HepG2 (cell line): ENCODE data around the gene CD151. TPM values are rescaled to one million over a fixed set of nuclear protein-coding genes. Genes with fewer than 3 reads are reported as not detected.

Experiments used
- ATAC-seq: fragments of 200-7000 bp; cut with Tn5 transposase; 3 replicates; pipeline ENCODE4 v1.9.1; 2020; ENCODE audit warnings: mild to moderate bottlenecking, moderate library complexity
- BruUV-seq: library from RNA; stranded (reverse); fragments of 400-500 nt; replicated peaks from 2 replicates; lab custom pipeline; 2021; lab: Mats Ljungman, UMichigan
- CTCF ChIA-PET: fragments of 300-600 bp; formaldehyde crosslinking; extraction: SDS; loops from one replicate; lab custom pipeline; 2021; ENCODE audit warnings: low total read pairs, inconsistent platforms, low intra/inter-chr PET ratio; lab: Yijun Ruan, JAX
- POLR2A ChIA-PET: fragments of 350-600 bp; sonication (Branson Sonifier 250); formaldehyde crosslinking; loops from one replicate; lab custom pipeline; 2020; ENCODE audit warnings: antibody characterized with exemption, inconsistent platforms; lab: Yijun Ruan, JAX
- DNase-seq: peaks from one replicate; pipeline ENCODE4 v3.0.0-alpha.2; 2015; ENCODE audit warnings: low spot score
- FAIRE-seq: peaks from 3 replicates; lab custom pipeline; 2011; peaks lifted over from hg19 to GRCh38; lab: Jason Lieb, UNC
- H2AFZ ChIP-seq: one replicate; pipeline ENCODE4 v1.6.1; 2011; ENCODE audit warnings: low read length, inconsistent platforms
- H3K27ac ChIP-seq: fragments of 300-600 bp; 3 replicates; pipeline ENCODE4 v1.8.0; 2011; ENCODE audit warnings: mixed run types, mild to moderate bottlenecking, mixed read lengths, low read length, inconsistent platforms; ENCODE audit not compliant: insufficient read depth; ENCODE audit errors: extremely low read length
- H3K27me3 ChIP-seq, 2 experiments: fragments of 200-600 bp in 1 of 2; 2 replicates in 1 of 2; 3 replicates in 1 of 2; pipeline versions ENCODE4 v1.6.0 to v1.8.0; 2011; ENCODE audit warnings: low read length in 2 of 2, mild to moderate bottlenecking in 2 of 2, moderate library complexity in 2 of 2, inconsistent platforms in 1 of 2; ENCODE audit not compliant: insufficient read depth in 2 of 2, control insufficient read depth in 1 of 2
- H3K36me3 ChIP-seq, 2 experiments: fragments of 200-600 bp in 1 of 2; replicated peaks in 1 of 2; 2 replicates in 1 of 2; 3 replicates in 1 of 2; pipeline versions ENCODE4 v1.5.1 to v1.8.0; 2011; ENCODE audit warnings: low read length in 2 of 2, inconsistent platforms in 1 of 2; ENCODE audit not compliant: insufficient read depth in 2 of 2, control insufficient read depth in 1 of 2
- H3K4me1 ChIP-seq: 2 replicates; pipeline ENCODE4 v1.5.1; 2012; ENCODE audit warnings: low read length, inconsistent platforms; ENCODE audit not compliant: insufficient read depth
- H3K4me2 ChIP-seq: 2 replicates; pipeline ENCODE4 v1.6.0; 2011; ENCODE audit warnings: low read depth, low read length, inconsistent platforms
- H3K4me3 ChIP-seq, 3 experiments: fragments of 200-600 bp in 1 of 3; sonication (generic), shearing (Covaris generic) in 1 of 3; replicated peaks in 1 of 3; 2 replicates each; pipeline ENCODE4 v1.5.1; 2011 to 2016; ENCODE audit warnings: low read length in 3 of 3, inconsistent platforms in 2 of 3, low read depth in 2 of 3, mild to moderate bottlenecking in 2 of 3, control low read depth in 1 of 3, mixed read lengths in 1 of 3; ENCODE audit not compliant: insufficient read depth in 1 of 3
- H3K79me2 ChIP-seq: one replicate; pipeline ENCODE4 v1.6.1; 2011; ENCODE audit warnings: low read length, inconsistent platforms; ENCODE audit not compliant: insufficient read depth
- H3K9ac ChIP-seq: 2 replicates; pipeline ENCODE4 v1.6.0; 2011; ENCODE audit warnings: mild to moderate bottlenecking, low read depth, low read length, inconsistent platforms; ENCODE audit not compliant: insufficient read depth
- H3K9me3 ChIP-seq: 2 replicates; pipeline ENCODE4 v1.5.1; 2012; ENCODE audit warnings: mild to moderate bottlenecking, low read length
- H4K20me1 ChIP-seq: 2 replicates; pipeline ENCODE4 v1.6.0; 2011; ENCODE audit warnings: inconsistent platforms, mild to moderate bottlenecking, low read length, moderate library complexity; ENCODE audit not compliant: insufficient read depth
- AGO2 ChIP-seq: fragments of 200-400 bp; formaldehyde crosslinking; optimal IDR thresholded peaks from 2 replicates; pipeline ENCODE3; 2017; ENCODE audit warnings: mild to moderate bottlenecking, low read depth, low read length, moderate library complexity
- ARNT ChIP-seq: fragments of 450-650 bp; IDR thresholded peaks from 2 replicates; pipeline ENCODE4 v1.6.1; 2017
- ATF7-NPFF ChIP-seq: sonication (generic); formaldehyde crosslinking; IDR thresholded peaks from 2 replicates; pipeline ENCODE4 v1.8.1; 2023; ENCODE audit warnings: mild to moderate bottlenecking, low read depth, missing genetic modification reagents, moderate library complexity
- CREB1 ChIP-seq, 2 experiments: fragments of 450-650 bp in 1 of 2; IDR thresholded peaks; 2 replicates each; pipeline ENCODE4 v1.6.1; 2016 to 2017; ENCODE audit warnings: control low read depth in 1 of 2, mild to moderate bottlenecking in 1 of 2, missing compliant biosample characterization in 1 of 2, missing genetic modification characterization in 1 of 2
- GZF1 ChIP-seq: sonication (generic); formaldehyde crosslinking; IDR thresholded peaks from 2 replicates; pipeline ENCODE4 v1.5.1; 2020; ENCODE audit warnings: mild to moderate bottlenecking, missing genetic modification reagents
- IKZF1 ChIP-seq: fragments of 450-650 bp; IDR thresholded peaks from 2 replicates; pipeline ENCODE4 v1.7.1; 2016
- IKZF4 ChIP-seq: sonication (generic); formaldehyde crosslinking; IDR thresholded peaks from 2 replicates; pipeline ENCODE4 v1.5.1; 2020; ENCODE audit warnings: borderline replicate concordance, mild to moderate bottlenecking, low read depth, missing genetic modification reagents; ENCODE audit errors: not compliant biosample characterization
- JUN ChIP-seq: sonication (generic); formaldehyde crosslinking; IDR thresholded peaks from 2 replicates; pipeline ENCODE4 v1.4.0; 2020; ENCODE audit warnings: mild to moderate bottlenecking, missing genetic modification reagents
- JUNB ChIP-seq: sonication (generic); formaldehyde crosslinking; IDR thresholded peaks from 2 replicates; pipeline ENCODE4 v1.8.0; 2022; ENCODE audit warnings: missing genetic modification reagents, mild to moderate bottlenecking, borderline replicate concordance
- KAT7 ChIP-seq: IDR thresholded peaks from 2 replicates; pipeline ENCODE4 v1.6.1; 2018; ENCODE audit warnings: borderline replicate concordance, missing compliant biosample characterization
- KDM5A ChIP-seq: fragments of 200-600 bp; sonication (generic); IDR thresholded peaks from 2 replicates; pipeline ENCODE4 v1.7.0; 2018; ENCODE audit warnings: antibody characterized with exemption, mild to moderate bottlenecking, low read length, borderline replicate concordance
- MAFG ChIP-seq: sonication (generic); formaldehyde crosslinking; IDR thresholded peaks from 2 replicates; pipeline ENCODE4 v1.5.1; 2020; ENCODE audit warnings: mild to moderate bottlenecking, missing genetic modification reagents
- NCOR1 ChIP-seq: fragments of 200-600 bp; sonication (generic); IDR thresholded peaks from 2 replicates; pipeline ENCODE4 v1.7.0; 2017; ENCODE audit warnings: antibody characterized with exemption, low read length, borderline replicate concordance
- NFATC3 ChIP-seq: sonication (generic); formaldehyde crosslinking; IDR thresholded peaks from 2 replicates; pipeline ENCODE4 v1.5.1; 2020; ENCODE audit warnings: mild to moderate bottlenecking, missing genetic modification reagents
- POLR2A ChIP-seq, 2 experiments: IDR thresholded peaks; 2 replicates each; pipeline ENCODE4 v1.6.1; 2011; ENCODE audit warnings: low read depth in 2 of 2, low read length in 2 of 2, mild to moderate bottlenecking in 1 of 2, moderate library complexity in 1 of 2; ENCODE audit not compliant: insufficient read depth in 1 of 2
- PRMT3 ChIP-seq: sonication (generic); formaldehyde crosslinking; IDR thresholded peaks from 2 replicates; pipeline ENCODE4 v1.8.1; 2022; ENCODE audit warnings: low read depth, mild to moderate bottlenecking, moderate library complexity, missing genetic modification reagents, borderline replicate concordance
- PTBP1 ChIP-seq: fragments of 200-400 bp; formaldehyde crosslinking; IDR thresholded peaks from 2 replicates; pipeline ENCODE4 v1.6.1; 2018; ENCODE audit warnings: low read length, low read depth; ENCODE audit not compliant: poor library complexity, severe bottlenecking
- SMAD9 ChIP-seq: sonication (generic); formaldehyde crosslinking; IDR thresholded peaks from 2 replicates; pipeline ENCODE4 v1.5.1; 2020; ENCODE audit warnings: mild to moderate bottlenecking, missing genetic modification reagents
- SPEN ChIP-seq: sonication (generic); formaldehyde crosslinking; IDR thresholded peaks from 2 replicates; pipeline ENCODE4 v1.5.1; 2020; ENCODE audit warnings: low read depth, mild to moderate bottlenecking, missing genetic modification reagents
- ZBTB1 ChIP-seq: sonication (generic); formaldehyde crosslinking; IDR thresholded peaks from 2 replicates; pipeline ENCODE4 v1.4.0; 2020; ENCODE audit warnings: missing genetic modification reagents, borderline replicate concordance
- ZFP90 ChIP-seq: sonication (generic); formaldehyde crosslinking; IDR thresholded peaks from 2 replicates; pipeline ENCODE4 v1.8.0; 2022; ENCODE audit warnings: missing genetic modification reagents, mild to moderate bottlenecking, inconsistent platforms, borderline replicate concordance
- ZMYM4 ChIP-seq: sonication (generic); formaldehyde crosslinking; IDR thresholded peaks from 2 replicates; pipeline ENCODE4 v1.8.1; 2023; ENCODE audit warnings: mild to moderate bottlenecking, missing genetic modification reagents
- ZNF296 ChIP-seq: sonication (generic); formaldehyde crosslinking; conservative IDR thresholded peaks from 2 replicates; pipeline ENCODE4 v1.5.0; 2020; ENCODE audit warnings: mild to moderate bottlenecking, missing genetic modification reagents
- ZNF432 ChIP-seq: sonication (generic); formaldehyde crosslinking; IDR thresholded peaks from 2 replicates; pipeline ENCODE4 v1.5.0; 2020; ENCODE audit warnings: missing genetic modification reagents, mild to moderate bottlenecking, borderline replicate concordance
- ZNF543 ChIP-seq: sonication (generic); formaldehyde crosslinking; IDR thresholded peaks from 2 replicates; pipeline ENCODE4 v1.4.0; 2020; ENCODE audit warnings: mild to moderate bottlenecking, missing genetic modification reagents
- ZNF629 ChIP-seq: sonication (generic); formaldehyde crosslinking; conservative IDR thresholded peaks from 2 replicates; pipeline ENCODE4 v1.5.0; 2020; ENCODE audit warnings: missing genetic modification reagents
- WGBS: methylation state at CpG from one replicate; pipeline ENCODE4 v1.1.6; 2017; ENCODE audit warnings: low lambda C conversion rate; 5-methylcytosine and 5-hydroxymethylcytosine counted together
- in situ Hi-C: cut with HindIII; loops from 2 replicates; pipeline ENCODE4 v1.10.0; 2017; ENCODE audit warnings: low pct_unique_long_range_greater_than_20kb; ENCODE audit not compliant: extremely low pct_ligation_motif_present
- intact Hi-C: fragments of 100-400 bp; cut with micrococcal nuclease; formaldehyde crosslinking; loops from one replicate; pipeline ENCODE4 v1.10.0; 2022; ENCODE audit not compliant: unreplicated experiment
- polyA plus RNA-seq, 8 experiments: library from polyadenylated mRNA; depleted of rRNA in 3 of 8; stranded (reverse) in 7 of 8; unstranded in 1 of 8; fragments of >200 nt; fragmentation: Illumina TruSeq in 4 of 8; extraction: Trizol in 4 of 8; gene quantifications; 2 replicates each; pipeline versions ENCODE4 v1.2.1 to v1.2.3, GENCODE V29; 2011 to 2016; ENCODE audit warnings: low read depth in 4 of 8, missing spikeins in 1 of 8, mixed read lengths in 1 of 8; ENCODE audit not compliant: insufficient read depth in 1 of 8
- total RNA-seq, 5 experiments: library from RNA; depleted of rRNA; stranded (reverse); fragments of >200 nt; fragmentation: Illumina TruSeq; extraction: Trizol; gene quantifications; 2 replicates each; pipeline ENCODE4 v1.2.3, GENCODE V29; 2016; ENCODE audit warnings: low read depth in 1 of 5
- TF ChIP-seq, protein P1 (sequence below): sonication (generic); formaldehyde crosslinking; IDR thresholded peaks from 2 replicates; pipeline ENCODE4 v1.4.0; 2020; ENCODE audit warnings: low read depth, mild to moderate bottlenecking, missing genetic modification reagents

CD151 gene
- total and polyA plus RNA-seq, 2 of the 13 experiments (the other 11 are each of a cell fraction or from before 2014, with no cell fraction given): 125 to 197 TPM

DNA sequence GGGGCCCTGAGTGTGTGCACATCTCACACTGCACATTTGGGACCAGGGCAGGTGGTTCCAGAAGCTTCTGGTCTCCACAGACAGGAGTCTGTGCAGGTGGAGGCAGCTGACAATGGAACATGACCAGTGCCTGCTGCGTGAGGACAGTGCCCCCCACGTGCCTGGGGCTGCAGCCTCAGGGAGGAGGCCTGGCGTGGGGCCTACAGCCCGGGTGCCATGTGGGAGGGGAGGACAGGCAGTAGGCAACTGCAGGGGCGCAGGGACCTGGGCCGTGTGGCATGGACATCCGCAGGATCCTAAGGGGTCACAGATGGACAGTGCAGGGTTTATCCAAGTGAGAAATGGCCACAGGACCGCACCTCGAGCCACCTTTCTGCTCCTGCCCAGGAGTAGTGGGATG lies 38.7 kb downstream of the CD151 start:
- intact Hi-C loops: no loop called here
- POLR2A ChIA-PET: no interaction called here

DNA sequence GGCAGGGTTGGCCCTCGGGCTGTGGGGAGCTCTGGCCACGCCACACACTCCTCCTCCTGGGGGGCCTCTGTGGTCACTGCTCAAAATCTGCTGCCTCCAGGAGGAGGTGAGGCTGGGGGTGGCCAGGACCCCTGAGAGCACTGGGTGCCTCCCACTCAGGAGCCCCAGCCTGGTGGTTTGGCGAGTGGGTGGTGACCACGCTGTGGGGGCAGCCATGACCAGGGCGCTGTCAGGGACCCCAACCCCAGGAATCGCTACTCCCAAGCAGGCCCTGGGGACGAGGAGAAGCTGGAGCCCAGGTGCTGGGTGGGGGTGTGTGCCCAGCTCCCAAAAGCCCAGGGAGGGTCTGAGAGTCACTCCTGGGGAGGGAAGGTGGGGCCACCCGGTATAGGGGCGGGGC lies 40.0 kb downstream of the CD151 start:
- H3K27me3 ChIP-seq: no peaks in the 10 kb centered on the region
- WGBS: 92% methylated on average over 7 of the region's 9 CpGs
- no peak overlapping the region for H3K27ac ChIP-seq
- intact Hi-C loops (no loop called here), in situ Hi-C loops (no loop called here)
- ATAC-seq: no peak
- no peak overlapping the region for H2AFZ ChIP-seq
- no TSS peak for BruUV-seq
- H3K4me3 ChIP-seq: no peak overlapping the region
- no peaks in the 10 kb centered on the region for H3K79me2 ChIP-seq
- no peak overlapping the region for H3K9ac ChIP-seq
- H3K36me3 ChIP-seq: peaks cover 2 to 10% of the 10 kb centered on the region in 2 experiments; a peak in 3 of 5 replicates
- POLR2A ChIA-PET: no interaction called here
- H3K4me2 ChIP-seq: no peak overlapping the region
- no peak for TF ChIP-seq SMAD9 (CRISPR knock-in tag)
- no peak for TF ChIP-seq ZNF543 (CRISPR knock-in tag)
- no peak for TF ChIP-seq NFATC3
- no peak for TF ChIP-seq ZNF629 (CRISPR knock-in tag)
- TF ChIP-seq KAT7 (CRISPR knock-in tag): no peak
- TF ChIP-seq CREB1 (IDR thresholded peaks at IDR 0.05): no peak
- TF ChIP-seq CREB1 (CRISPR knock-in tag; IDR thresholded peaks at IDR 0.05): no peak
- TF ChIP-seq, protein P1, sequence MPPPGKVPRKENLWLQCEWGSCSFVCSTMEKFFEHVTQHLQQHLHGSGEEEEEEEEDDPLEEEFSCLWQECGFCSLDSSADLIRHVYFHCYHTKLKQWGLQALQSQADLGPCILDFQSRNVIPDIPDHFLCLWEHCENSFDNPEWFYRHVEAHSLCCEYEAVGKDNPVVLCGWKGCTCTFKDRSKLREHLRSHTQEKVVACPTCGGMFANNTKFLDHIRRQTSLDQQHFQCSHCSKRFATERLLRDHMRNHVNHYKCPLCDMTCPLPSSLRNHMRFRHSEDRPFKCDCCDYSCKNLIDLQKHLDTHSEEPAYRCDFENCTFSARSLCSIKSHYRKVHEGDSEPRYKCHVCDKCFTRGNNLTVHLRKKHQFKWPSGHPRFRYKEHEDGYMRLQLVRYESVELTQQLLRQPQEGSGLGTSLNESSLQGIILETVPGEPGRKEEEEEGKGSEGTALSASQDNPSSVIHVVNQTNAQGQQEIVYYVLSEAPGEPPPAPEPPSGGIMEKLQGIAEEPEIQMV (CRISPR knock-in tag): no peak
- TF ChIP-seq JUNB: no peak
- TF ChIP-seq JUN: no peak
- TF ChIP-seq MAFG: no peak
- no peak for DNase-seq
- H3K9me3 ChIP-seq: no peaks in the 10 kb centered on the region
- CTCF ChIA-PET: no interaction called here
- no peak for FAIRE-seq
- no peaks in the 10 kb centered on the region for H4K20me1 ChIP-seq
- H3K4me1 ChIP-seq: 0 out of 2 replicates have a peak, but pooled peaks cover 8% of the 10 kb centered on the region

More for the DNA sequence above, 38.7 kb downstream of the CD151 start:
- Histone ChIP-seq H3K9ac (no peak overlapping the region), H3K36me3 (peaks cover 2 to 10% of the 10 kb centered on the region in 2 experiments; a peak in 3 of 5 replicates)
- no peak for ATAC-seq
- TF ChIP-seq POLR2A (IDR thresholded peaks at IDR 0.05; ENCODE audit: insufficient read depth in 1 of 2, low read depth in 2 of 2, low read length in 2 of 2) (0 out of 4 replicates have a peak, but pooled peaks of 1 of the 2 experiments have one; percentile 24), ATF7-NPFF (no peak), ZFP90 (CRISPR knock-in tag) (no peak), ZBTB1 (no peak), IKZF1 (no peak), ZNF296 (no peak), ZNF432 (CRISPR knock-in tag) (no peak), NCOR1 (no peak), PTBP1 (no peak), GZF1 (CRISPR knock-in tag) (no peak), ARNT (no peak), IKZF4 (CRISPR knock-in tag) (no peak), ZMYM4 (no peak), AGO2 (peak; percentile 57), KDM5A (no peak), PRMT3 (no peak), SPEN (no peak)
- TF ChIP-seq, all 625 proteins: peak for 2
- Histone ChIP-seq H2AFZ (no peak overlapping the region), H4K20me1 (no peaks in the 10 kb centered on the region), H3K4me3 (no peak overlapping the region), H3K4me2 (no peak overlapping the region), H3K4me1 (0 out of 2 replicates have a peak, but pooled peaks cover 8% of the 10 kb centered on the region), H3K27ac (no peak overlapping the region), H3K79me2 (no peaks in the 10 kb centered on the region), H3K27me3 (no peaks in the 10 kb centered on the region), H3K9me3 (no peaks in the 10 kb centered on the region)
- CTCF ChIA-PET: no interaction called here
- in situ Hi-C loops: no loop called here
- DNase-seq (no peak), FAIRE-seq (no peak)
- WGBS: no CpG with 5 or more reads among the region's 9 CpGs
- no TSS peak for BruUV-seq
